Myocyte (in vitro differentiated cells): ENCODE data around the gene GLRX2. TPM values are rescaled to one million over a fixed set of nuclear protein-coding genes. Genes with fewer than 3 reads are reported as not detected.
"Not testable (repeated sequence)": the region's sequence is repeated elsewhere in the genome, so short reads cannot be mapped to it uniquely, and the experiment has no call there.

Experiments used
- DNase-seq: peaks from one replicate; pipeline ENCODE4 v3.0.0-alpha.2; 2012; ENCODE audit warnings: low read depth
- polyA plus RNA-seq: library from polyadenylated mRNA; unstranded; fragments of >200 nt; gene quantifications from one replicate; pipeline ENCODE4 v1.2.1, GENCODE V29; 2012; ENCODE audit warnings: missing spikeins
- total RNA-seq: library from RNA; depleted of rRNA; stranded (reverse); fragments of >200 nt; gene quantifications from 2 replicates; pipeline ENCODE4 v1.2.3, GENCODE V29; 2014

Gene GLRX2, protein sequence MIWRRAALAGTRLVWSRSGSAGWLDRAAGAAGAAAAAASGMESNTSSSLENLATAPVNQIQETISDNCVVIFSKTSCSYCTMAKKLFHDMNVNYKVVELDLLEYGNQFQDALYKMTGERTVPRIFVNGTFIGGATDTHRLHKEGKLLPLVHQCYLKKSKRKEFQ
- 13.9 and 28.8 TPM in 2 replicates for total RNA-seq
- 27.5 TPM for polyA plus RNA-seq

DNA sequence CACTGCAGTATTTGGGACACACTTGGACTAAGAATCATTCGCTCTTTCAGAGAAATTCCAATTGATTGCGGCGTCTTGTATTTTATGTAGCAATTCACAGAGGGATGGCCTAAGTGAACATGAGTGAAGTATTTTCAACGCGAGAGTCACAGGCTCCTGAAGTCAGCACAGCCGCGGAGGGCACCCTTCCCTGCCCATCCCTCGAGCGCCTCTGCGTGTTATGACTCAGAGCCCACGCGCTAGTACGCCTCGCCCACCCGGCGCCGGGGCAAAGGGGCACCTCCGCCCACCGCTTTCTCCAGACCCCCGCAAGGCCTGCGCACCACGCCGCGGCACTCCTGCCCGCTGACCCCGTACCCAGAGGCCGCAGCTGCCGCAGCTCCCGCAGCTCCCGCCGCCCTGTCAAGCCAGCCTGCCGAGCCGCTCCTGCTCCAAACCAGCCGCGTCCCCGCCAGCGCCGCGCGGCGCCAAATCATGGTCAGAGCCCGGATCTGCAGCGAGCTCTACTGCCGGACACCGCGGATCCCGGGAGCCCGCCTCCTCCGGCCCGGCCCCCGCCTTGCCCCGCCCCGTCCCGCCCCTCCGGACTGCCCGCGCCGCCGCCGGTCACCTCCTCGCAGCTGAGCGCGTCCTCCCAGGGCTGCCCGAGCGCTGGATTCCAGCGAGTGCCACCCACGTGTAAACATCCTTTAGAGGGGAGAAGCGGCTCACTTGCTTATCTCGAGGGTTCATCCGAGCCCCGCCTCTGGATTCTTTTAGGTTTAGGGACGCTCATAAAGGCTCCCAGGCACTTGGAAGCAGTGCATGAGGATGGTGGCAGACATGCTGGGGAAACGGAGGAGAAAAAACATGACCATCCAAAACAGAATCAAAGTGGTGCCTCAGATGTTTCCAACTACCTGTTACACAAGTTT lies at the start of gene GLRX2:
TSS of gene GLRX2 (minus strand) at position 508 of the 914 bp plus-strand sequence. CDS start at position 476, 32 bp downstream.
- peak; percentile 89 for DNase-seq

DNA sequence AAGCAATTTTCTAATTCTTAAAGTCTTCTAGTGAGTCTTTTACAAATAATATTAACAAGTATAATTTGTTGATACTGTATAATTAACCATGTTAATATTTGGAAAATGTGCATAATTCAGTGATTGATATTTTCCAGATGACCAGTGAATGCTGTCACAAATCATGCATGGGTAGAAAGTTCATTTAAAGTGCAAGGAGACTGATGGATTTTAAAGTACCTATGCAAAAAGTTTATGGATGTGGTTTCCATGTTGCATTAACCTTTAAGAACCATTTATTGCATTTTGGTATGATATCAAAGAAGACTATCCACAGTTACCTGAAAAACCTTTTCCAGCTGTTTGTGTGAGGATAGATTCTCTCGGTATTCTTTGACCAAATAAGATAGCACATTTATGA lies 39.8 kb upstream of the GLRX2 start:
- DNase-seq: no peak

DNA sequence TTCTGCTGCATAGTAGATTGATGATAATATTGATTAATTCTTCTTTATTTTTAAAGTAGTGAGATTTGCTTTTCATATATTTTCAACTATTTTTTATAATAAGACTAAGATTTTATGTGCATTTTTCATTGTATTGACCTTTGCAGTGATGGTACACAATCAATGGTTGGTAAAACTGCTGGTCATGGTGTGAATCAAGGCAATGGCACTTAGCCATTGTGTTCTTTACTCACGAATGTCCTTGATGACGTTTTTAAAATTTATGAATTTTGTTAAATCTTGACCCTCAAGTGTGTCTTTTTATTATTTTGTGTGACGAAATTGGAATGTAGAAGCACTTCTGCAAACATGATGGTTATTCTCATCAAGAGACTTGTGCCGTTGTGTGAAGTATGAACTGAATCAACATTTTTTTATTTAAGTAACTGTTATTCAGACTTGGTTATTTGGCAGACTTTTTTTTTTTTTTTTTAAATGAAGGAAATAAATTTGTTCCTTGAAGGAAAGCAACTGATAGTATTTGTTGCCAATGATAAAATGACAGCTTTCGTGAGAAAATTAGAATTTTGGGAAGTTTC lies 39.2 kb upstream of the GLRX2 start:
- DNase-seq: no peak

DNA sequence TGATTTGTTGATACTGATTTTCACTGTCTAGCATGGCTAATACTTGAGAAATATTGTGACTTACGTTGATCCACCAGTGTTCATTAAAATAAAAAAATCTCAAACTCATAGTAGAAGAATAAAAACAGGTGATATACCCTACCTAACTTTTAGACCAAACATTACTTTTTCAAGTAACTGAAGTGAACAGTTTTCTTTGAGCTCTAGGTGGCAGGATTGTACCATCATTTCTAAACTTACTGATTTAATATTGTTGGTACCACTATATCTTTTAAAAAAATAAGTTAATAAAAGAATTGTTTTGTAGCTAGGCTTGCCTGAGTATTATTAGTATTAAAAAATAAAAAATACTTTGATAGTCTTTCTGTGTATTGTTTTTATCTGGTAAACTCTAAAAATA lies 38.1 kb upstream of the GLRX2 start:
- DNase-seq: peak; percentile 31

DNA sequence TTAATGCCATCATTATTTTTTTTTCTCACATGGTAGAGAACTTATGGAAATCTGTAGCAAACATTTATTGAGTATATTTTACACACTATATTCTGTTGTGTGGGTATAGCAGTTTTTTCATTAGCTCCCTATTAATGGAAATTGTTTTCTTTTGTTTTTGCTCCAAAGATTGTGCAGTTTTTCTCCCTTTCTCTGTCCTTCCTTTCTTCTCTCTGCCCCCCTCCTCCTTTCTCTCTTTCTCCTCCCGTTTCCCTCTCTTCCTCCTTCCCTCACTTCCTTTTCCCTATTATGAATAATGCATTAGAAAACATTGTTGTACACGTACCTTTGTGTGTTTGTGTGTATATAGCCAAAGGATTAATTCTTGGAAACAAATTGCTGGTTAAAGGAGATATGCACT lies 37.2 kb upstream of the GLRX2 start:
- no peak for DNase-seq

GRCh38 chr1:193141804-193142203 lies 36.6 kb upstream of the GLRX2 start:
- no peak for DNase-seq

- no peak for DNase-seq
Observed at GRCh38 chr1:193140254-193140653, 35.0 kb upstream of the GLRX2 start.

DNA sequence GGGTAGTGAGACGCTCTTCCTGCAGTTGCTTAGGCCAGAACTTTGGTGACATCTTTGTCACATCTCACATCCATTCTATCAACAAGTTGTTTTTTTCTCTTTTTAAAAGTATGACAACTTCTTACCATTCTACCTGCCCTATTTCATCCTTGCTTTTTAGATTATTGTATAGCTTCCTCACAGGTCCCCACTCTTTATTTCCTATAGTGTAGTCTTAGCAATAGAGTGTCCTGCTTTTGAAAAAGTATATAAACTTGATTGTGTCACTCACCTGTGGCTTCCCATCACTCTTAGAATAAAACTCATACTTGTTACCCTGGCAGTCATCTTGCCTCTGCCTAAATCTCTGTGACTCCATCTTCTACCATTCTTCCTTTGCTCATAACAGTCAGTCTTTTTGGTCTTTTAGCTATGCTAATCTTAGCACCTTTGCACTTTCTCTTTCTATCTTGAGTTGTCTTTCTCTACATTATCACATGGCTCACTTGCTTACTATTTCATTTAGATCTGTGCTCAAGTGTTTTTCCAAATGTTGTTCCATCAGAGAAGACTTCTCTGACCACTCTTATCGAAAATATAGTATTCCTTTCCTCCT lies 26.1 kb upstream of the GLRX2 start:
- no peak for DNase-seq

DNA sequence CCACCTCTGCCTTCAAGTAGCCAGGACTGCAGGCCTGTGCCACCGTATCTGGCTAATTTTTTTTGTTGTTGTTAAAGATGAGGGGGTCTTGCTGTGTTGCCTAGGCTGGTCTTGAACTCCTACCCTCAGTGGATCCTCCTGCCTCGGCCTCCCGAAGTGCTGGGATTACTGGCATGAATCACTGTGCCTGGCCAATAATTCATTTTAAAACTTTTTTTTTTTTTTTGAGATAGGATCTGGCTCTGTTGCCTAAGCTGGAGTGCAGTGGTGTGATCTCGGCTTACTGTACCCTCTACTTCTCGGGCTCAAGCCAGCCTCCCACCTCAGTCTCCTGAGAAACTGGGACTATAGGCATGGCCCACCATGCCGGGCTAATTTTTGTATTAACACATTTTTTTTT lies 20.2 kb upstream of the GLRX2 start:
- no peak for DNase-seq

- DNase-seq: no peak
Observed at GRCh38 chr1:193123751-193124150, 18.5 kb upstream of the GLRX2 start.

DNA sequence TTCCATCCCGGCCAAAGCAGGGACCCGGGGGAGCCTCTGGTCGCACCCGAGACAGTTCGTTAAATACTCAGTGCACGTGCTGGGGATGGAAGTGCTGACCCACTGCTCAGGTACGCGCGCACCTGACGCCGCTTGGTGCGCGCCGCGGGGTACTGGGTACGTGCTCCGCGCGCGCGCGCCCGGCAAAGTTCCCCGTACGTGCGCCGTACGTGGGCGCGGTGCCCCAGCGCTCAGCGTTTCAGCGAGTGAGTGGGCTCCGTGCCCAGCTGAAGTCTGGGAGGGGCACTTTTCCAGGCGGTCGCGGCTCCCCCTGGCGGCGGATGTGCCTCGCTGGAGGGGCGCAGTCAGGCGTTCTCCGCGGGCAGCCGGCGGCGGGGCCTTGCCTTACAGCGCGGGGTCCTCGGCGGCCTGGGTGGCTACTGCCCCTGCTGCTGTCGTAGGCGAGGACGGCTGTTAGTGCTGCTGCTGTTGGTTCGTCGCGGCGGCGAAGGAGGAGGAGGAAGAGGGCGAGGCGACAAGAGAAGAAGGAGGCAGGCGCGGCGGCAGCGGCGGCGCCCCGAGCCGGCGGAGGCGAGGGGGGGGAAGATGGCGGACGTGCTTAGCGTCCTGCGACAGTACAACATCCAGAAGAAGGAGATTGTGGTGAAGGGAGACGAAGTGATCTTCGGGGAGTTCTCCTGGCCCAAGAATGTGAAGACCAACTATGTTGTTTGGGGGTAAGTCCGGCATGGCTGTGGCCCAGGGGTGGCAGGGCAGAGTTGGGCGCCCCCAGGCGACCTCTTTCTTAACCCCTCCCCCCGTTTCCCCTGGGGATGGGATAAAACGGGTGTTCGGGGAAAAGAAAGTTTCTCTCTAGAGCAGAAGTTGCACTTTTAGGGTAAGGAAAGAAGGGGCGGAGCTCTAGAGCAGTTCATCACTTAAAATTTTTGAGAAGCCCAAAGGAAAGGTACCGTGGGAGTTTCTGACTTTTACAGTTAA lies 16.7 kb upstream of the GLRX2 start, which contains the start of gene CDC73:
TSS of gene CDC73 (plus strand) at position 416 of the 978 bp plus-strand sequence. CDS start at position 586, 170 bp downstream.
- peak; percentile 97 for DNase-seq

DNA sequence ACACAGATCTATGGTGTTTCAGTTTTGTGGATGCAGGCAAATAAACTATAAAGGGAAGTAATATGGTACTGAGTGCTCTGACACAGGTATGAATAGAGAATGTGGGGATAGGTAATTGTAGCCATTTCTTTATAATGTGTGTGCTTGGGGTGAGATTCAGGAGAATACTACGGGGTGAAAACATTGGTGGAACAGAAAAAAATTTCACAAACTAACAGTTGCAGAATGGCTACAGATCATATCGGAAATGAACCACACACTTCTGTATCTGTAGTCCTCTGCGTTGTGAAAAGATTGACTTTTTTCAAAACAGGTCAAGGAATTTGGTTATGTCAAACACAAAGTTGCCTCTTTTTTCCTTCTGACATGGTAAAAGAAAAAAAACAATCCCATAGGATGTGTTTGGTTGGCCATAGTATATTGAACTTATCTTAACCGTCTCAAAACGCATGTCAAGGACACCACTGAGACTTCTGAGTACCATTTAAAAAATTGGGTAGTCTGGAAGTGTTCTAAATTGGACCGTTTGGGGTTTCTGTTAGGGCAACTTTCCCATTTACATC lies 15.5 kb upstream of the GLRX2 start:
- no peak for DNase-seq

GRCh38 chr1:193118803-193119730 lies 13.9 kb upstream of the GLRX2 start:
- no peak for DNase-seq

DNA sequence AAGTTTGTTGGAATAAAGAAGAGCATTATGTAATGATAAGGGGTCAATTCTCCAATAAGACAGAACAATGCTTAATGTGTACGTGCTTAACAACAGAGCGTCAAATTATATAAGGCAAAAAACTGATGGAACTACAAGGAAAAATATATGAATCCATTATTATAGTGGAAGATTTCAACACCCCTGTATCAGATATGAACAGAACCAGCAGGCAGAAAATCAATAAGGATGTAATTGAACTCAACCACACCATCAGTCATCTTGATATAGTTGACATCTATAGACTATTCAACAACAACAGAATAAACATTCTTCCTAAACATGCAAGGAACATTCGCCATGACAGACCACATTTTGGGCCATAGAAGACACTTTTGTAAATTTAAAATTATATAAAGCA lies 13.0 kb upstream of the GLRX2 start:
- DNase-seq: no peak

GRCh38 chr1:193117167-193117566 lies 12.0 kb upstream of the GLRX2 start:
- DNase-seq: not testable (repeated sequence)

DNA sequence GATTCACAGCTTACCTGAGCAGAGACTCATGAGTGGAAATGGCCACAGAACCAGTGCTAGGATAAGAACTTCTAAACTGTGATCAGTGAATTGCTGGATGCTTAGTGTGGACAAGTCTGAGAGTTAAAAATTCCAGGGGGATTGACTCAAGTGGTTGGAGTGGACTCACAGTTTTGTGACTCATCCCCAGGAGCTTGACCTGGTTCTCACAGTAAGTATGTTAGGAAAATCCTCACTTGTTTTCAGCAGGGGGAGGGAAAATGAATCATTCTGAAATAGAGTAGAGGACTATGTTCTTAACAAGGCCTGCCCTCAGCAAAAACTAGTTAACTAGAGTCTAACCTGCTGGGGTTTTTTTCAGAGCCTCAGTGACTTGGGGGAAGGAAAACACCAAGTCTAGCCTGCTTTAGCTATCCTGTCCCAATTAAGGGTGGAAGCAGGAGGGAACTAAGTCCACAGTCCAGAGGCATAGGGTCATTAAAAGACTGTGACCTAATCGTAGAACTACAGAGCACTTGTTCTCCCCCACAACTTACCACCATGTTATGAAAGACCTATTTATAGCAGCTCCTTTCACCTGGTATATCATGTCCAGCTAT lies 10.5 kb upstream of the GLRX2 start:
- peak; percentile 93 for DNase-seq

DNA sequence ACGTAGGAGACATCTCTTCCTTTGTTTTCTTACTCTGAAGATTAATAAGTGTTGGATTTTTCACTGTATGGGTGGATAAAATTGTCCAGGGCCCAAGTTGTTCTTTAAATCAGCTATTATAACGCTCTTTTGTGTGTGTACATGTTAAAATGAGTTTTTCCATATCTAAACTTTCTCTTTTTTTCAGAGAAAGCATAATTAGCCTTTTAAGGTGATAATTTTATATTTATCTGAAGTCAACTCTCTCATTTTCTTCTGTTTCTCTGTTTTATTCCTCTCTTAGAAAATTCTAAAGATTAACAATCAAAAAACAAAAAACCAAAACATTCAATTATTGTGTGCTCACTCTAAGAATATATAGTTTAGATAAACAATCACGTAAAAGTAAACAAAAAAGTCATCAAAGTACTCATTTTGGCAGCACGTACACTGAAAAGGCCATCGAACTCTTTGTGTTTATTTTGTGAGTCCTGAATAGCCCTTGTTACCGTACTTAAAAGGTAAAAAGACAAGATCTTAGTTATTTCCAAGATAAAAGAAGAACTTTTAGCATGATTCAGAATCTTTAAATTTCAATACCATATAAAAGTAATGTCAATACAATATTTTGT lies 9.4 kb upstream of the GLRX2 start:
- DNase-seq: no peak

GRCh38 chr1:193113992-193114332 lies 8.7 kb upstream of the GLRX2 start:
- DNase-seq: no peak
